ENCODE measurements around the gene CD164.

The CD164 gene

GRCh38 chr6:109363753-109364152 is 18.5 kb downstream of the CD164 start:
- no peak for TF ChIP-seq POLR2A (IDR thresholded peaks at IDR 0.05; ENCODE audit: low read length)
- TF ChIP-seq GATA1 (IDR thresholded peaks at IDR 0.05; ENCODE audit: low read depth, low read length): no peak

GRCh38 chr6:109362102-109362884 is 20.0 kb downstream of the CD164 start:
- TF ChIP-seq GATA1 (IDR thresholded peaks at IDR 0.05; ENCODE audit: low read depth, low read length): no peak
- TF ChIP-seq POLR2A (IDR thresholded peaks at IDR 0.05; ENCODE audit: low read length): no peak
- DNase-seq: no peak

More at GRCh38 chr6:109363753-109364152, 18.5 kb downstream of the CD164 start:
- no peak for DNase-seq

GRCh38 chr6:109360791-109361190 is 21.5 kb downstream of the CD164 start:
- TF ChIP-seq POLR2A (IDR thresholded peaks at IDR 0.05; ENCODE audit: low read length): no peak
- no peak for TF ChIP-seq GATA1 (IDR thresholded peaks at IDR 0.05; ENCODE audit: low read depth, low read length)
- DNase-seq: no peak

- DNase-seq: no peak
- TF ChIP-seq GATA1 (IDR thresholded peaks at IDR 0.05; ENCODE audit: low read depth, low read length) (no peak), POLR2A (IDR thresholded peaks at IDR 0.05; ENCODE audit: low read length) (no peak)
Observed at GRCh38 chr6:109360281-109360680, 22.0 kb downstream of the CD164 start.

GRCh38 chr6:109359248-109359647 is 23.0 kb downstream of the CD164 start:
- no peak for DNase-seq
- no peak for TF ChIP-seq GATA1 (IDR thresholded peaks at IDR 0.05; ENCODE audit: low read depth, low read length)
- TF ChIP-seq POLR2A (IDR thresholded peaks at IDR 0.05; ENCODE audit: low read length): no peak

- no peak for TF ChIP-seq GATA1 (IDR thresholded peaks at IDR 0.05; ENCODE audit: low read depth, low read length)
- TF ChIP-seq POLR2A (IDR thresholded peaks at IDR 0.05; ENCODE audit: low read length): no peak
- DNase-seq: no peak
Observed at GRCh38 chr6:109358204-109358603, 24.1 kb downstream of the CD164 start.

- no peak for DNase-seq
- no peak for TF ChIP-seq POLR2A (IDR thresholded peaks at IDR 0.05; ENCODE audit: low read length)
Observed at GRCh38 chr6:109356237-109356636, 26.0 kb downstream of the CD164 start.

- DNase-seq: no peak
- TF ChIP-seq GATA1 (IDR thresholded peaks at IDR 0.05; ENCODE audit: low read depth, low read length) (no peak), POLR2A (IDR thresholded peaks at IDR 0.05; ENCODE audit: low read length) (no peak)
Observed at GRCh38 chr6:109351231-109352130, 30.8 kb downstream of the CD164 start.

- peak; percentile 95 for DNase-seq
- TF ChIP-seq POLR2A (IDR thresholded peaks at IDR 0.05; ENCODE audit: low read length) (peak; percentile 35), GATA1 (IDR thresholded peaks at IDR 0.05; ENCODE audit: low read depth, low read length) (no peak)
Observed at GRCh38 chr6:109349419-109349987, 32.8 kb downstream of the CD164 start.

- TF ChIP-seq GATA1 (IDR thresholded peaks at IDR 0.05; ENCODE audit: low read depth, low read length) (no peak), POLR2A (IDR thresholded peaks at IDR 0.05; ENCODE audit: low read length) (no peak)
- no peak for DNase-seq
Observed at GRCh38 chr6:109348226-109348625, 34.0 kb downstream of the CD164 start.

GRCh38 chr6:109347779-109348178 is 34.5 kb downstream of the CD164 start:
- peak in 1 of 2 experiments; percentile 25 for DNase-seq
- TF ChIP-seq POLR2A (IDR thresholded peaks at IDR 0.05; ENCODE audit: low read length) (no peak), GATA1 (IDR thresholded peaks at IDR 0.05; ENCODE audit: low read depth, low read length) (no peak)

GRCh38 chr6:109345986-109346385 is 36.3 kb downstream of the CD164 start:
- TF ChIP-seq GATA1 (IDR thresholded peaks at IDR 0.05; ENCODE audit: low read depth, low read length): no peak
- no peak for DNase-seq

GRCh38 chr6:109344226-109344625 is 38.0 kb downstream of the CD164 start:
- DNase-seq: no peak
- TF ChIP-seq POLR2A (IDR thresholded peaks at IDR 0.05; ENCODE audit: low read length) (no peak), GATA1 (IDR thresholded peaks at IDR 0.05; ENCODE audit: low read depth, low read length) (no peak)

- no peak for TF ChIP-seq GATA1 (IDR thresholded peaks at IDR 0.05; ENCODE audit: low read depth, low read length)
- no peak for TF ChIP-seq POLR2A (IDR thresholded peaks at IDR 0.05; ENCODE audit: low read length)
- DNase-seq: no peak
Observed at GRCh38 chr6:109343518-109343917, 38.7 kb downstream of the CD164 start.

All from erythroblast (primary cell).